ENCODE results near the gene OR4F15.
"Not testable (repeated sequence)": the region's sequence is repeated elsewhere in the genome, so short reads cannot be mapped to it uniquely, and the experiment has no call there.

OR4F15 gene, protein sequence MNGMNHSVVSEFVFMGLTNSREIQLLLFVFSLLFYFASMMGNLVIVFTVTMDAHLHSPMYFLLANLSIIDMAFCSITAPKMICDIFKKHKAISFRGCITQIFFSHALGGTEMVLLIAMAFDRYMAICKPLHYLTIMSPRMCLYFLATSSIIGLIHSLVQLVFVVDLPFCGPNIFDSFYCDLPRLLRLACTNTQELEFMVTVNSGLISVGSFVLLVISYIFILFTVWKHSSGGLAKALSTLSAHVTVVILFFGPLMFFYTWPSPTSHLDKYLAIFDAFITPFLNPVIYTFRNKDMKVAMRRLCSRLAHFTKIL

DNA sequence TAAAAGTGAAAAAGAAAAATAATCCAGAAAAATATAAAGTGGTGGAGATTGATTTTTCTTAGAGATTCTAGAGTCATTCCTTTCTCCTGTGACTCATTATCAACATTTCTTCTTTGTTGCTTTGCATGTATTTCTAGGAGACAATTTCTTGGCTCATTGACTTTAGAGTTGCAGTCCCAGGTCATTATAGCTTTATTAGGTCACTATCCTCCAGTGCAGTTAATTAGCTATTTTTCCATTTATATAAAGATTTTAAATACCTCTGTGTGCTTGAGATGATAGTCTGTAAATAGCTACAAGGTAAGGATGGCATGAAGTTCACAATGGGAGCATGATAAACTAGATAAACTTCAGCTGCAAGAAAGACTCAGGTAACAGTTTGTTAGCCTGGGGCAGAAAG is at the start of gene OR4F15:
Gene OR4F15, plus strand, starts transcription at position 301 of the 400 bp plus-strand sequence. CDS start 5,985 bp downstream, outside the sequence.
- DNase-seq = no peak

DNA sequence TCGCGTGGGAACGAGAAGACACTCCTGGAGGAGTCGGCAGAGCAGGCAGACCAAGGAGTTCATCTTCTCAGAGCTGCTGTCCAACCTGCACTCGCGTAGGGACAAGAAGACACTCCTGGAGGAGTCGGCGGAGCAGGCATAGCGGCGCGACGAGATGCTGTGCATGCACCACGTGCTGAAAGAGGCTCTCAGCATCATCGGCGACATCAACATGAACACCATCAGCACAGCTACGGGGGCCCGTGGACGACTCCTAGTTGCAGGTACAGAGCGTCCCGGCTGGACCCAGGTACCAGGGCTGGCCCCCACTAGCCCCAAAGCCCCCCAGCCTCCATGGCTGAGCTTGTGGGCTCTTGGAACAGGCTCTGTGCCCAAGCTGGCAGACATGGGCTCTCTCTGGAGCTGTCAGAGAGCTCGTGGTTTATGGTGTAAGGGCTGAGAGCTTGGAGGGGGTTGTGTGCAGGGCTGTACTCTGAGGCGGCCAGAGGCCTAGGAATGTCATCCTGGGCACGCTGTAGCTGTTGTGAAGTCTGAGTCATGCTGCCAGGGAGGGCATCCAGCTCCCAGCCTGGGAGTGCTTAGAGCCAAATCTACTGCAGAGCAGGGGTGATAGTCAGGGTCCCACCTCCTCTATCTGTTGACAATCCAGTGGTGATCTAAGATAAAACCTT is 47.2 kb upstream of the OR4F15 start:
- not testable (repeated sequence) for DNase-seq

DNA sequence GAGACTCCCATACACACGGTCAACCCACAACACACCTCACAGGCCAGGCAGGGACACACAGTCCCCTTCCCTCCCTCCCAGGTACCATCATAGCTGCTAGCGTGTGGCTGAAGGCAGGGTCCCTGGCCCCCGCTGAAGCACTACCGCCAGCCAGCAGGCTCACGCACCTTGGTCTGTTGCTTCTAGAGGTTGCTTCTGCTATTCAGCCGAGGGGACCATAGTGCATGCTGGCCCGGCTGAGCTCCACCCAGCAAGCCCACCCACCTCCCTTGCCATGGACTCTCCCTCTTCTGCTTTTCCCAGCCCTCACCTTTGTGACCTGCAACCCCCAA is 46.7 kb upstream of the OR4F15 start:
- not testable (repeated sequence) for DNase-seq

DNA sequence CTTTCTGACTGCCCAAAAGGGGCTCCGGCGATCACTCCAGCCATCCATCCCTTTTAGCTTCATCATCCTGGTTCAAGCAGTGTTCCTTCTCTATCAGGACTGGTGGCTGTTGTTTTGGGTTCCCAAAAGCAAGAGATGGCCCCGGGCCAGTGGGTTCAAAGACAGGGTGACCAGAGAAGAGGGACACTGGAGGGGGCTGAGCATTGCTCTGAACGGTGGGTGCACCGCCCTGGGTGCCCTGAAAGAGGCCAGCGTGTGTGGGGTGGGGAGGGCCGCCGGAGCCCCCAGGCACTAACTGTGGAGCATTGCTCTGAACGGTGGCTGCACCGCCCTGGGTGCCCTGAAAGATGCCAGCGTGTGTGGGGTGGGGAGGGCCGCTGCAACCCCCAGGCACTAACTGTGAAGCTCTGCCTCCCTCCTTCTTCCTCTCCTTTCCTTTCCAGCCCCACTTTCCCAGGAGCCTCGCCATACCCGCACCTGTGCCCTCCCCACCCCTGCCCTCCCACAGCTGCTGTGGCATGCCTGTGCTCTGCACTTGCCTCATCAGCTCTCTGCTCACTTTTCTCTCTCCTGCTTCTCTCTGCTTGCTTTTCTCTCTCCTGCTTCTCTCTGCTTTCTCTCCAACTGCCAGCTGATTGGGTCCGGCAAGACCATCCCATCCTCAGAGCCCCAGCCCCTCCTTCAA is 46.1 kb upstream of the OR4F15 start:
- no peak for DNase-seq

DNA sequence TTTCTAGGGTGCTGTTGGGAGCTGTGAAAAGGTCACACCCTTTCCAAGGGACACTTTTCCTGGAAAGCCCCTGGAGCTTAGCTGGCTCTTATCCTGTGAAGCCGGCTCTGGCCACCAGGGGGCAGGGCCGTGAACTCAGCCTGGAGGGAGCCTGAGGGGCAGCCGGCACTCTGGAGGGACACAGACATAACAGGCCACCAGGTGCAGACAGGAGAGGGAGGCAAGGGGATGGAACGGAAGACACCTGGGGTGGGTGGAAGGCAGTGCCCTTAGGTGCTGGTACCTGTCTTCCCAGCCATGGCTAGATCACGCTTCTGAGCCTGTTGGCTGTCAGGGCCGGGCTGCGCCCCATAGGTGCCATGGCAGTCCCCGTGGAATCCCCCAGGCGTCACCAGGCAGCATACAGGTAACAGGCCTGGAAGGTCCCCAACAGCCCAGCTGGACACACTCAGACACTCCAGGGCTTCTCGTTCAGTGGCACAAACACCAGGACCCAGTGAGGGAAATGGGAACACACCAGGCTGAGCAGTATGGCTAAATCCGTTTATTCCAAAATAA is 44.8 kb upstream of the OR4F15 start:
- not testable (repeated sequence) for DNase-seq

DNA sequence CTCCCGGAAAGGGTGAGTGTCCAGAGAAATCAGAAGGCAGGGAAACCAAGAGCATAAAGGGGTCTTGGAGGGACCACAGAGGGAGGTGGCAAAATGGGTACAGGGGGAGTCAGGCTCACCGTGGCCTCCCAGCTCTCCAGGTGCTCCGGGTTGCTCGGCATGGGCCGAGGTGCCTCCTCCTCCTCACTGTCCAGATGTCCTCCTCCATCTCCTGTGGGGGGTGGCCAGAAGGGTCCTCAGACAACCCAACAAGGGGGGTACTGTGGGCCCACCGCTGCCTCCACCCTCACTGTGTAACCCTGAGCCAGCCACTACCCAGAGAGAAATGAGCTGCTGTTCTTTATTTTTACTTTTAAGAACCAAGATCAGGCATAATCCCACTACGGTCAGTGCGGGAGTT is 39.1 kb upstream of the OR4F15 start:
- DNase-seq = no peak

DNA sequence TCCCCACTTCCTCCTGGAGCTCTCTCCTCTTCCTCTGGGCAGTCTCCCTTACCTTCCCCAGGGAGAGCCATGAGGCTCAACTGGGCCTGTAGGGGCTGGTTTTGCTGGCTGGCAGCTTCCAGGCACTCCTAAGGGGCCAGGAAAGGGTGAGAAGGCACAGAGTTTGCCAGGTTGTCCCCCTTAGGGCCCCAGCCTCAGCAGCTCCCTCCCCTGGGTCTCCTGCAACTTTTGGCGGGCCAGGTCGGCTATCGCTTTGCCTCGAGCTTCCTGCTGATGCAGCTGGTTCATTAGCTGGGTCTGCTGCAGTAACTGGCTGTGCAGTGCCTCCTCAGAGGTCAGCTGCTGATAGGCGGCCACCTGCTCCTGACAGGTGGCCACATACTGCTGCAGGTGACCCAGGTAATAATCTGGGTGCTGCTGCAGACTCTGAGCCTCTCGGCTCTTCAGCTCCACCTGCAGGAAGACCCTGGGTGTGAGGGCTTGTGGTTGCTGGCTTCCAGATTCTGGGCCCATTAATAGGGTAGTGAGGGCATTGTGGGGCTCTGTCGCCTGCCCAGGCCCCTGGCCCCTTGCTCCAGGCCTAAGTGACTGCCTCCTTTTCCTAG is 38.4 kb upstream of the OR4F15 start:
- no peak for DNase-seq

DNA sequence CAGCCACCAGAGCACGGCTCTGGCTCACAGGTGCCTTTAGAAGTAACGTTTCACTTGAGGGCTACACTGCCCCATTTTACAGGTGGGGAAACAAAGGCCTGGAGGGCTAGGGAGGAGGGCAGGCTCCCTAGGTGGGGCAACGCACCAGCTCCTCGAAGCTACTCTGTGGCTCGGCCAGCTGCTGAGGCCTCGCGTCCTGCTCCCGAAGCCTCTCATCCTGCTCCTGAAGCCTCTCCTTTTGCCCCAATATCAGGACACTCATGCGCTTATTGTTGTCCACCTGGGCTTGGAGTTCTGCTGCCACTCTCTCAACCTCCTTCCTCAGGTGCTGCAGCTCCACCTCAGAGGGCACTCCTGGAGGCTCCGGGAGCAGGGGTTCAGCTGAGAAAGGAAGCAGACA is 36.9 kb upstream of the OR4F15 start:
- no peak for DNase-seq

DNA sequence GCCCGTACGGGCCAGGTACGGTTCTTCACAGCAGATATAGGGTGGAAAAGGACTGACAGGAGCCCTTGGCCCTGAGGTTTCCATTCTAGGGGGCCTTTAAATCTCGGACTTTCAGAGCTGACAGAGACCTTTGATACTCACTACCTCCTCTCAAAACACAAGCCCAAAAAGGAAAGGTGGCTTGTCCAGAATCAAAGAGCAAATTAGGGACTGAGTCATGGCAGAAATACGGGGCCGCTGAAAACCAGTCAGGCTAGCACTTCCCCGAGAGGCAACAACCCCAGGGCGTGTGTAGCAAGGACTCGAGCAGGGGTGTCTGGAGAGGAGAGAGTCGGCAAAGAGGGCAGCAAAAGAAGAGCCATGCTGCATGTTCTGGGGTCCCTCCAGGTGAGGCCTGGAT is 33.4 kb upstream of the OR4F15 start:
- not testable (repeated sequence) for DNase-seq

DNA sequence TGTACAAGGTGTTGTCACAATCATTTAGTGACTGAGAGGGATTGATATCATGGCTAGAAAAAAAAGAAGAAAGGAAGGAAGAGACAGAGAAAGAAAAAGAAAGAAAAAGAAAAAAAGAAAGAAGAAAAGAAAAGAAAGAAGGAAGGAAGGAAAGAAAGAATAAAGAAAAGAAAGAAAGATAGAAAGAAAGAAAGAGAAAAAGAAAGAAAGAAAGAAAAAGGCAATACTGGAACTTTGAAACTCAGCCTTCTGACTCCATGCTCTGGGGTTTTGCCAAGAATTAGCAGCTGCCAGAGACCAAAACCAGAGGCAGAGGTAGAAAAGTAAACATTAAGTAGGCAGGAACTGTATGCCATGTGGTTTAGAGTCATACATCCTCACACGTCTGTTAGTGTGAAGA is 31.8 kb upstream of the OR4F15 start:
- DNase-seq = peak; percentile 10

DNA sequence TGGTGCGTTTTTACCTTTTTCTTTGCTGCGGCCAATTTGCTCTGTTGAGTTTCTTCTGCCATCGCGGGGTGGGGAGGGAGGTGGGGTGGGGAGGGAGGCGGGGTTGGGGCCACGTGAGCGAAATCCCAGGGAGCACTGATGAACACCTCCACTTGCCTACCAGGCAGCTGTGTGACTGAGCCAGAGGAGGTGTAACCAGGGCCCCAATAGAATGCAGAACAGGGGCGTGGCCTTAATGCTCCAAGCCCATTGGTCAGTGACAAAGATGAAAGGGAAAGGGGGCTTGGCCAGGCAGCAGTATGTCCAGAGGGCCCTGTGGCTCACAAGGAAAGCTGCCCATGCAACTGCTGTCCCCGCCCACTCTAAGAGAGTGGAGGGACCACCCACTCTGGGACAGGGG is 30.1 kb upstream of the OR4F15 start:
- DNase-seq = no peak

DNA sequence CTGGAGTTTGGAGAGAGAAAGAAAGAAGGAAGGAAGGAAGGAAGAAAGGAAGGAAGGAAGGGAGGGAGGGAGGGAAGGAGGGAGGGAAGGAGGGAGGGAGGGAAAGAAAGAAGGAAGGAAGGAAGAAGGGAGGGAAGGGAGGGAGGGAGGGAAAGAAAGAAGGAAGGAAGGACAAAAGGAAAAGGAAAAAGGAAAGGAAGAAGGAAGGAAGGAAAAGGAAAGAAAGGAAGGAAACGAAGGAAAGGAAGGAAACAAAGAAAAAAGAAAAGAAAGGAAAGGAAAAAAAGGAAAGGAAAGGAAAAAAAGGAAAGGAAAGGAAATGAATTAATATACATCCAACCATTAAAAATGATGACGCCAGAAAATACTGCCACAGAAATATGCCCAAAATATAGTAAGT is 27.4 kb upstream of the OR4F15 start:
- DNase-seq = no peak

DNA sequence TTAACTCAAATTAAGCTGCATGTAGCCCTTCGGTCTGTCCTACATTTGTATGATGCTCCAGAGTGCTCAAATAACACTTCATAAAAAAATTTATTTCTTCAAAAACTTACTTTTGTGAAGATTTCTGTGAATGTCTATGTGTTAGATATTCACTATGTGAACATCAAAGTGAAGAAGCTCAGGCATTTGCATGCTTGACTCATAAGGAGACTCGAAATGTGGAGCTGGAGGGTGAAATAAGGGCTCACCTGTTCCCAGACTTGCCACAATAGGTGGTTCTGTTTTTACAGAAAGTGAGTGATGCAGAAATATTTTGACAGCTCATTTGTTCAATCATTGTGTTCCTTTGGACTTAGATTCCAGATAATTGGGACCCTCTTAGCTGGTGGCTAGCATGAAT is 25.6 kb upstream of the OR4F15 start:
- not testable (repeated sequence) for DNase-seq

DNA sequence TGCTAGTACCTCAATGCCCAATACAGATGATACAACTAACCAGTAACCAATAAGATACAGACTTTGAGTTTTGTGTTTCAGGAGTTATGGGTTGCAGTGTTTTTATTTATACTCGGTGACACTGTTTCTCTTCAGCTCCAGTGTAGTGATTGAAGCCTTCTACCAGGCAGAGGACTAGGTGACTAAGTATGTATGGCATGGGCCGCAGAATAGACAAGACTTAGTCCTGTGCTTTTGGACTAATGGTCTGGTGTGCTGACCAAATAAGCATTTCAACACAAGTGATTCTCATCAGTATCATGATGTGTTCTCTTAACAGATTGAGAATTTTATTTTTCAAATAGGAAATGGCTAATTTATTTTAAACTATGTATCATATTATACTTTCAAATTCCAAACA is 24.0 kb upstream of the OR4F15 start:
- not testable (repeated sequence) for DNase-seq

DNA sequence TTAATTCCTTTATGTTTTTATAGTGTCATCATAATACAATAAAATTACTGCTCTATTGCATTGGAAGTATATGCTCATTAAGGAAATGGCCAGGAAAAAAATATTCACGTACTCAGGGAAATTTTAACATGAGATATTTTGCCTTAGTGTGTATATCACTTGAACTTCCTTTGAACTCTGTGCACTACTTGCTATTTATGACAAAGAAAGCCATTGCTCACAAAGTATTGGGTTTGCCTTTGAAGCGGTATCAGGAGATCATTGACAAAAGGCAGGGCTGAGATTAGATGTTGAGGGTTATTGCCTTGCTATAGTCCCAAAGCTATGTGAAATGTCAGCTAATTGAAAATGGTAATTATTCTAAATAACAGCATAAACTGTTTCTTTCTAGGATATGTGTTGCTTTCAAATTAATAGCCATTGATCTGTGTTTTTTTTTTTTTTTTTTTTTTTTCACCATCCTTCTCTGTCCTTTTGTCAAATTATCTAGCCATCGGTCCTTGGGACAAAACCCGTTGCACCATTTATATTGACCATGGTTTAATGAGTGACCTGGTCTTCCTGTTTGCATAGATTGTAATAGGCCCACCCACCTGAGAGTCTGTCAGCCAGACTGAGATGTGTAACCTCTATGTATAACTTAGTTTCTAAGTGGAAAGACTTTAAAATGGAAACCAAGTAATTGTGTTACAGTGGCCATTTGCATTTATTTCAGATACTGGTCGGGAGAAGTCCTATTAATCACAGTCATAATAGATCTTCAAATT is 23.3 kb upstream of the OR4F15 start:
- not testable (repeated sequence) for DNase-seq

DNA sequence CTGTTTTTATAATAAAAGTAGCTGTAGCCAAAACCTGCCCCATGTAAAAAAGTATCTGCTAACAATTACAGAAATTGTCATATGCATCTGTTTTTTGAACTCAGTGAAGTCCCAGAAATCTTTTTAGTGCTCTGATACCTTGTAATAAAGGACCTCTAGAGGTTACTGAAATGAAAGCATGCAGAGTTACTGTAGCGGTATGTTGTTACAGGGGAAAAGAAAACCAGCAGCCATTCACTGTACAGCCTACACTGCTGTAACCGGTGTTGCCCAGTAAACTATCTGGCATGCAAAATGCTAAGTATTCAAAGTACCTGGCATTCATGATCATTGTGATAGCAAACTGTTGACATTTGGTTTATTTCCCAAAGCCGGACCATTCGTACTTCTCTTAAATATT is 21.3 kb upstream of the OR4F15 start:
- DNase-seq = not testable (repeated sequence)

DNA sequence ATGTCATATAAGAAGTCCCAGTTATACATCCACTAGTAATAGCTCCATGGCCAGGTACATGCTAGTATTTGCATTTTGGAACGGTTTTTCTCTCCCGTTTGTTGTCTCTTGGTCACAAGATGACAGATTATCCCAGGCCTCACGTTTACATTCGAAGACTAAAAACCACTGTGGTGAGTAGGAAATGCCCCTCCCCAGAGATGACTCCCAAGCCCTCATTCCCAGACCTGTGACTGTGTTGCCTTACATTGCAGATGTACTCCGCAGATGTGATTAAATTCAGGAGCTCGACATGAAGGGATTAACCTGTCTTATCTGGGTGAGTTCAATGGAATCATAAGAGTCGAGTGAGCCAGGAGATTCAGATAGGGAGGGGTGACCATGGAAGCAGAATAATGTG is 18.0 kb upstream of the OR4F15 start:
- not testable (repeated sequence) for DNase-seq

DNA sequence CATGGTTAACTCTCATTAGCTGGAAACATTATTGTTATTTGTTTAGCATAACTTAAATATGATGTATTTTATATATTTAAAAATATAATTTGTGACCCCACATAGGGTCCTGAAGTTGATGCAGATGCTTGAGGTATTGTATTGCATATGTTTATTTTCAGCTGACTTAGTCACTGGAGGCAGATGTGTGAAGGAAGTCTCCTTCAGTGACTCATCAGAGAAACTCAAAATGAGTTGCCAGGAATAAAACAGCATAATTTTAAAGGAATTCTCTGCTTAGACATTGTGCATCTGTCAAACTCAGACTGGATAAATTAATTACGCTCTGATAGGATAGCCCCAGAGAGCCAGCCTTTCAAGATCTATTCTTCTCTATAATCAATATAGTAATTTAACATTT is 16.5 kb upstream of the OR4F15 start:
- peak; percentile 84 for DNase-seq

DNA sequence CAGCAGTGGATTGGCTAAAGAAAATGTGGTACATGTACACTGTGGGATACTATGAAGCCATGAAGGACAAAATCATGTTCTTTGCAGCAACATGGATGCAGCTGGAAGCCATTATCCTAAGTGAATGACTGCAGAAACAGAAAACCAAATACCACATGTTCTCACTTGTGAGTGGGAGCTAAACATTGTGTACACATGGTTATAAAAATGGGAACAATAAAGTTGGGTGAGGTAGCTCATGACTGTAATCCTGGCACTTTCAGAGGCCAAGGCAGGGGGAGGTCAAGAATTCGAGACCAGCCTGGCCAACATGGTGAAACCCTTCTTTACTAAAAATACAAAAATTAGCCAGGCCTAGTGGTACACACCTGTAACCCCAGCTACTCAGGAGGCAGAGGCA is 12.3 kb upstream of the OR4F15 start:
- no peak for DNase-seq

DNA sequence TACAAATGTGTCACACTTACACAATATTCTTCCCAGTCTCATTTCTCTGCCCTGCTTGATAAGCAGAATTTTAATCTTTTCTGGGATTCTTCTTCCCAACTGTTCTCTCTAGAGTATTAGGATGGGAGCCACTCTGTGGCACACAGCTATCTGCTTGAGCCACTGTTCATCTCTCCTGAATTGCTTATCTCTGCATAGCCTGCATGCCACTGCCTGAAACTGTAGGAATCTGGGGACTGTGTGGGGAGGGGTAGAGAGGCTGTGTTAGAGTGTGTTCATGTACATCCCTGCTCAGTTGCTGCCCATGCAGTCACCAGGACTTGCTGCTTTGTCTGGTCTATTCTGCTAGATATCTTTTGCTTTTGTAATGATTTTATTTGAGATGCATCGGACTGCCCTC is 11.0 kb upstream of the OR4F15 start:
- DNase-seq = no peak

DNA sequence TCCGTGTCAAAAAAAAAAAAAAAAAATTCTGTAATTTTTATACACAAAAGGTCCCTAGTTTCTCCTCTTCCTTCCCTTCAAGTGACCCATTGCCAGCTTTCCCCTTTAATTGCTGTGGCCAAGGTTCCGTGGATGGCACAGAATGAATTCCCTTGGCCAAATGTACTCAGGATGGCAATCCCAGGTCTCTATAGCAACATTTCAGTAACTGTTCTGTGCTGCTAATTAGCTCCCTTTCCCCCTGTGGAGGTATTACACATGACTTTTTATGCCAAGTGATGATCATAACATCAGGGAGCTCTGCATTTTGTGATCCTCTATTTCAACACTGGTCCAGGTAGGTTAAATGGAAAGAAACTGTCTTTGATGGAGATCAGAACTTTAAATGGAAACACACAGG is 8.8 kb upstream of the OR4F15 start, which contains the start of gene OR4F6:
Gene OR4F6, plus strand, starts transcription at position 301 of the 400 bp plus-strand sequence. CDS start 2,211 bp downstream, outside the sequence.
- no peak for DNase-seq

DNA sequence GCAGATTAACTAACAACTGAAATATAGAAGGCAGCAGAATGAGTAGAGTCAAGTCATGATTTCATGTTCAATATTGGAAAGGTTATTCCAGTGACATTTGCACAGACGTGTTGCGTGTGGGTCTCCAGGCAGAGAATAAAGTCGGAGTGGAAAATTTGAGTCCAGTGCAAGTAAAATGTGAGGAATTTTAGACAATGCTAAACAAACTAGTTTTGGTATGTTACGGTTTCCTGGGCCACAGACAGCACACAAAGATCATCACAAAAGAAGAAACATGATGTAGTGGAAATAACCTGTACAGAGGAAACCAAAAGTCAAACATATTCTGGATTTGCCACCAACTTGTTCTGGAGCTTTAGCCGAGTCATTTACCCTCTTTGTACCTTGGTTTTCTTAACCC is 8.3 kb upstream of the OR4F15 start:
- DNase-seq = peak; percentile 5
